KMS-11 (cell line): Measurements from ENCODE around the gene CDH15.

Source experiments
- H2AFZ ChIP-seq: fragments of 200-600 bp; sonication (generic); 2 replicates; pipeline ENCODE4 v1.6.1; 2016; ENCODE audit warnings: antibody characterized with exemption, mixed run types, low read depth
- H3K27ac ChIP-seq: fragments of 200-600 bp; sonication (generic); 2 replicates; pipeline ENCODE4 v1.6.1; 2016; ENCODE audit warnings: mild to moderate bottlenecking, mixed run types
- H3K27me3 ChIP-seq: fragments of 200-600 bp; sonication (generic); 2 replicates; pipeline ENCODE4 v1.6.1; 2017; ENCODE audit warnings: mild to moderate bottlenecking, low read depth, mixed run types, moderate library complexity; ENCODE audit not compliant: insufficient read depth
- H3K36me3 ChIP-seq: fragments of 200-600 bp; sonication (generic); 2 replicates; pipeline ENCODE4 v1.6.1; 2017; ENCODE audit warnings: mild to moderate bottlenecking, mixed run types; ENCODE audit not compliant: insufficient read depth
- H3K4me1 ChIP-seq: fragments of 200-600 bp; sonication (generic); 2 replicates; pipeline ENCODE4 v1.6.1; 2016; ENCODE audit warnings: mild to moderate bottlenecking, low read depth, mixed run types; ENCODE audit not compliant: poor library complexity, severe bottlenecking
- H3K4me2 ChIP-seq: fragments of 200-600 bp; sonication (generic); 2 replicates; pipeline ENCODE4 v1.7.0; 2016; ENCODE audit warnings: mild to moderate bottlenecking, mixed run types
- H3K4me3 ChIP-seq: fragments of 200-600 bp; sonication (generic); IDR thresholded peaks from 2 replicates; pipeline ENCODE4 v1.6.1; 2017; ENCODE audit warnings: low read depth, low read length, mixed read lengths; ENCODE audit not compliant: insufficient read depth
- H3K79me2 ChIP-seq: fragments of 200-600 bp; sonication (generic); 2 replicates; pipeline ENCODE4 v1.6.1; 2016; ENCODE audit warnings: low read depth, mixed run types; ENCODE audit not compliant: insufficient read depth
- H3K9ac ChIP-seq: fragments of 200-600 bp; sonication (generic); 2 replicates; pipeline ENCODE4 v1.6.1; 2016; ENCODE audit warnings: mild to moderate bottlenecking, mixed run types
- H4K20me1 ChIP-seq: fragments of 200-600 bp; sonication (generic); 2 replicates; pipeline ENCODE4 v1.6.1; 2016; ENCODE audit warnings: mild to moderate bottlenecking, mixed run types; ENCODE audit not compliant: insufficient read depth
- TF ChIP-seq, protein P1 (sequence below): fragments of 200-600 bp; sonication (generic); conservative IDR thresholded peaks from 2 replicates; pipeline ENCODE4 v1.6.1; 2017; ENCODE audit warnings: low read depth, mild to moderate bottlenecking, antibody characterized with exemption, low read length, moderate library complexity, mixed read lengths

The CDH15 gene

DNA sequence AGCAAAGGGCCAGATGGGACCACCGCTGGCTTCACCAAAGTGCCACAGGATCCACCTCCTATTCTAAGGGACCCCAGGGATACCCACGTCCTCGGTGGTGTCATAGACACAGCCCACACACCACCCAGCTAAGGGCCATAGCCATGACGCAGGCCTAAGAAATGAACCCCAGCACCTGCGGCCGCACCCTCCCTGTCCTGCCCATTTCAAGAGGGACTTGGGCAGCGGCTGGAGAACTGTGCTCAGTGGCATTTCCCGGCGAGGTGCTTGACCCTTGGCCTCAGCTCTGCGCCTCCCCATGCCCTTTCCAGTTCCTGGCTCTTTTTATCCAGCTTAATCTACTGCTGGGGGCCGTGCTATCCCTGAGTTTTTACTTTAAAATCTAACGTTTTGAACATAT, 73.2 kb downstream of the CDH15 start:
- Histone ChIP-seq H2AFZ (no peak overlapping the region), H3K79me2 (peaks cover 4% of the 10 kb centered on the region; the same call in 1 of the 2 replicates), H3K4me3 (no peak overlapping the region), H3K27ac (no peak overlapping the region), H3K4me1 (no peaks in the 10 kb centered on the region), H3K4me2 (no peak overlapping the region), H4K20me1 (no peaks in the 10 kb centered on the region), H3K36me3 (no peaks in the 10 kb centered on the region), H3K9ac (no peak overlapping the region), H3K27me3 (no peaks in the 10 kb centered on the region)
- TF ChIP-seq, protein P1, sequence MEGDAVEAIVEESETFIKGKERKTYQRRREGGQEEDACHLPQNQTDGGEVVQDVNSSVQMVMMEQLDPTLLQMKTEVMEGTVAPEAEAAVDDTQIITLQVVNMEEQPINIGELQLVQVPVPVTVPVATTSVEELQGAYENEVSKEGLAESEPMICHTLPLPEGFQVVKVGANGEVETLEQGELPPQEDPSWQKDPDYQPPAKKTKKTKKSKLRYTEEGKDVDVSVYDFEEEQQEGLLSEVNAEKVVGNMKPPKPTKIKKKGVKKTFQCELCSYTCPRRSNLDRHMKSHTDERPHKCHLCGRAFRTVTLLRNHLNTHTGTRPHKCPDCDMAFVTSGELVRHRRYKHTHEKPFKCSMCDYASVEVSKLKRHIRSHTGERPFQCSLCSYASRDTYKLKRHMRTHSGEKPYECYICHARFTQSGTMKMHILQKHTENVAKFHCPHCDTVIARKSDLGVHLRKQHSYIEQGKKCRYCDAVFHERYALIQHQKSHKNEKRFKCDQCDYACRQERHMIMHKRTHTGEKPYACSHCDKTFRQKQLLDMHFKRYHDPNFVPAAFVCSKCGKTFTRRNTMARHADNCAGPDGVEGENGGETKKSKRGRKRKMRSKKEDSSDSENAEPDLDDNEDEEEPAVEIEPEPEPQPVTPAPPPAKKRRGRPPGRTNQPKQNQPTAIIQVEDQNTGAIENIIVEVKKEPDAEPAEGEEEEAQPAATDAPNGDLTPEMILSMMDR = no peak
